Smooth muscle cell (in vitro differentiated cells): ENCODE data around the gene RAB4B. TPM values are rescaled to one million over a fixed set of nuclear protein-coding genes. Genes with fewer than 3 reads are reported as not detected.
A peak's percentile ranks its signal among the peaks of the same experiment; 100 is the strongest.

ENCODE experiments used
- DNase-seq: peaks from one replicate; lab custom pipeline; 2025; ENCODE audit not compliant: unreplicated experiment; lab: John Stamatoyannopoulos, UW
- H2AFZ ChIP-seq: fragments of 200-600 bp; sonication (generic); 2 replicates; pipeline ENCODE4 v1.6.0; 2016; ENCODE audit warnings: antibody characterized with exemption, low read depth, mild to moderate bottlenecking
- H3F3A ChIP-seq: fragments of 200-600 bp; sonication (generic); 2 replicates; pipeline ENCODE4 v1.6.0; 2017; ENCODE audit warnings: antibody characterized with exemption, low read depth
- H3K27ac ChIP-seq: fragments of 200-600 bp; sonication (generic); 2 replicates; pipeline ENCODE4 v1.5.1; 2016; ENCODE audit warnings: low read depth, mild to moderate bottlenecking
- H3K27me3 ChIP-seq: fragments of 200-600 bp; sonication (generic); 2 replicates; pipeline ENCODE4 v1.6.1; 2016; ENCODE audit warnings: low read depth, mild to moderate bottlenecking
- H3K36me3 ChIP-seq: fragments of 200-600 bp; sonication (generic); 2 replicates; pipeline ENCODE4 v1.5.1; 2016; ENCODE audit warnings: low read depth
- H3K4me1 ChIP-seq: fragments of 200-600 bp; sonication (generic); 2 replicates; pipeline ENCODE4 v1.5.1; 2016; ENCODE audit warnings: low read depth
- H3K4me2 ChIP-seq: fragments of 200-600 bp; sonication (generic); 2 replicates; pipeline ENCODE4 v1.6.0; 2016; ENCODE audit warnings: mild to moderate bottlenecking
- H3K4me3 ChIP-seq: fragments of 200-600 bp; sonication (generic); 2 replicates; pipeline ENCODE4 v1.5.1; 2016; ENCODE audit warnings: mild to moderate bottlenecking
- H3K79me2 ChIP-seq: fragments of 200-600 bp; sonication (generic); 2 replicates; pipeline ENCODE4 v1.6.0; 2016; ENCODE audit warnings: low read depth, mild to moderate bottlenecking
- H3K9ac ChIP-seq: fragments of 200-600 bp; sonication (generic); 2 replicates; pipeline ENCODE4 v1.6.0; 2016; ENCODE audit warnings: low read depth
- H3K9me3 ChIP-seq: fragments of 200-600 bp; sonication (generic); replicated peaks from 2 replicates; pipeline ENCODE4 v1.5.1; 2016; ENCODE audit warnings: low read depth
- H4K20me1 ChIP-seq: fragments of 200-600 bp; sonication (generic); 2 replicates; pipeline ENCODE4 v1.6.0; 2016; ENCODE audit warnings: low read depth
- CTCF ChIP-seq: fragments of 200-600 bp; sonication (generic); IDR thresholded peaks from 2 replicates; pipeline ENCODE4 v1.5.1; 2017; ENCODE audit warnings: borderline replicate concordance, mild to moderate bottlenecking, antibody characterized with exemption; ENCODE audit not compliant: insufficient read depth, poor library complexity, severe bottlenecking
- WGBS: methylation state at CpG from one replicate; pipeline ENCODE4 v1.1.7; 2016; ENCODE audit warnings: low lambda C conversion rate; 5-methylcytosine and 5-hydroxymethylcytosine counted together
- polyA plus RNA-seq: library from polyadenylated mRNA; unstranded; fragments of >200 nt; fragmentation: Nextera tagmentation; extraction: Ambion mirVana; gene quantifications from 2 replicates; pipeline ENCODE4 v1.2.1, GENCODE V29; 2016
- total RNA-seq: library from RNA; depleted of rRNA; stranded (reverse); fragments of >200 nt; gene quantifications from 2 replicates; pipeline ENCODE4 v1.2.3, GENCODE V29; 2014

RAB4B gene
- total and polyA plus RNA-seq, 2 experiments from 2014 or later: 10.6 to 39.5 TPM

GRCh38 chr19:40803857-40804782, 26.1 kb downstream of the RAB4B start:
- no peaks in the 10 kb centered on the region for H3K36me3 ChIP-seq
- H3K4me3 ChIP-seq: no peak overlapping the region
- peaks cover 68% of the 10 kb centered on the region for H3K79me2 ChIP-seq
- no peaks in the 10 kb centered on the region for H3K27me3 ChIP-seq
- no peak overlapping the region for H3K27ac ChIP-seq
- TF ChIP-seq CTCF: no peak
- peaks cover 22% of the 10 kb centered on the region for H3F3A ChIP-seq
- no peaks in the 10 kb centered on the region for H3K9me3 ChIP-seq
- H3K4me2 ChIP-seq: no peak overlapping the region
- DNase-seq: no peak
- H2AFZ ChIP-seq: no peak overlapping the region
- 92% methylated on average over 6 of the region's 6 CpGs for WGBS
- peaks cover 93% of the 10 kb centered on the region for H4K20me1 ChIP-seq
- H3K4me1 ChIP-seq: peaks cover 27% of the 10 kb centered on the region
- H3K9ac ChIP-seq: no peak overlapping the region

GRCh38 chr19:40804783-40805242, 26.8 kb downstream of the RAB4B start:
- Histone ChIP-seq H3K36me3 (no peaks in the 10 kb centered on the region), H3K9ac (no peak overlapping the region), H3K27me3 (no peaks in the 10 kb centered on the region), H3K9me3 (no peaks in the 10 kb centered on the region), H4K20me1 (peaks cover 100% of the 10 kb centered on the region), H3K27ac (no peak overlapping the region), H3K4me1 (peaks cover 27% of the 10 kb centered on the region), H3F3A (peaks cover 26% of the 10 kb centered on the region), H3K4me2 (no peak overlapping the region), H3K4me3 (no peak overlapping the region), H3K79me2 (peaks cover 61% of the 10 kb centered on the region), H2AFZ (no peak overlapping the region)
- DNase-seq: no peak
- no peak for TF ChIP-seq CTCF
- 95% methylated on average over 7 of the region's 7 CpGs for WGBS

- 87% methylated on average over 2 of the region's 2 CpGs for WGBS
- no peak overlapping the region for H3K4me2 ChIP-seq
- H3K27ac ChIP-seq: peak overlapping the region; percentile 20
- peaks cover 55% of the 10 kb centered on the region for H3K79me2 ChIP-seq
- no peak overlapping the region for H2AFZ ChIP-seq
- no peaks in the 10 kb centered on the region for H3K36me3 ChIP-seq
- H3K9ac ChIP-seq: no peak overlapping the region
- peaks cover 23% of the 10 kb centered on the region for H3K4me1 ChIP-seq
- H4K20me1 ChIP-seq: peaks cover 95% of the 10 kb centered on the region
- peaks cover 29% of the 10 kb centered on the region for H3F3A ChIP-seq
- no peak for DNase-seq
- no peaks in the 10 kb centered on the region for H3K9me3 ChIP-seq
- no peaks in the 10 kb centered on the region for H3K27me3 ChIP-seq
- TF ChIP-seq CTCF: no peak
- H3K4me3 ChIP-seq: no peak overlapping the region
Observed at GRCh38 chr19:40805258-40805868, 27.3 kb downstream of the RAB4B start.
